WTC11 (cell line): ENCODE measurements around the gene LTA4H. TPM values are rescaled to one million over a fixed set of nuclear protein-coding genes. Genes with fewer than 3 reads are reported as not detected.

Source experiments
- ATAC-seq: fragments of 200-7000 bp; cut with Tn5 transposase; 2 replicates; pipeline ENCODE4 v1.10.0; 2021; ENCODE audit warnings: mild to moderate bottlenecking, moderate library complexity
- CTCF ChIA-PET: fragments of 300-600 bp; sonication (Branson Sonifier 250); formaldehyde crosslinking; loops from one replicate; lab custom pipeline; 2021; ENCODE audit warnings: antibody characterized with exemption; lab: Charles Lee
- POLR2A ChIA-PET: fragments of 350-600 bp; sonication (Branson Sonifier 250); formaldehyde crosslinking; loops from one replicate; lab custom pipeline; 2021; ENCODE audit warnings: antibody characterized with exemption; lab: Charles Lee
- DNase-seq: peaks from one replicate; pipeline ENCODE4 v3.0.0; 2021; ENCODE audit warnings: low spot score
- H3K27ac Mint-ChIP-seq: 2 replicates; pipeline ENCODE4 v1.8.0; 2021; ENCODE audit warnings: mixed read lengths
- H3K27me3 Mint-ChIP-seq: 2 replicates; pipeline ENCODE4 v1.8.0; 2021; ENCODE audit warnings: low read depth, mild to moderate bottlenecking, moderate library complexity, mixed read lengths
- H3K36me3 Mint-ChIP-seq: 2 replicates; pipeline ENCODE4 v1.8.0; 2021; ENCODE audit warnings: mixed read lengths
- H3K4me1 Mint-ChIP-seq: 2 replicates; pipeline ENCODE4 v1.8.0; 2022; ENCODE audit warnings: mixed read lengths
- H3K4me3 Mint-ChIP-seq: 2 replicates; pipeline ENCODE4 v1.8.0; 2021; ENCODE audit warnings: mild to moderate bottlenecking, moderate library complexity, mixed read lengths
- H3K9me3 Mint-ChIP-seq: 2 replicates; pipeline ENCODE4 v1.8.0; 2021; ENCODE audit warnings: mixed read lengths
- ARID4B ChIP-seq: sonication (generic); formaldehyde crosslinking; IDR thresholded peaks from 2 replicates; pipeline ENCODE4 v1.8.0; 2023; ENCODE audit warnings: missing genetic modification reagents, mild to moderate bottlenecking, borderline replicate concordance
- EMX1 ChIP-seq: fragments of 250-450 bp; sonication (Bioruptor Pico); IDR thresholded peaks from 2 replicates; pipeline ENCODE4 v1.8.0; 2021; ENCODE audit warnings: mild to moderate bottlenecking
- ETV6 ChIP-seq: sonication (generic); formaldehyde crosslinking; IDR thresholded peaks from 2 replicates; pipeline ENCODE4 v1.8.1; 2022; ENCODE audit warnings: mild to moderate bottlenecking, missing genetic modification reagents
- FOXK1 ChIP-seq: sonication (generic); formaldehyde crosslinking; IDR thresholded peaks from 2 replicates; pipeline ENCODE4 v1.8.0; 2022; ENCODE audit warnings: mild to moderate bottlenecking, moderate library complexity, missing genetic modification reagents
- FOXP1 ChIP-seq: sonication (generic); formaldehyde crosslinking; IDR thresholded peaks from 2 replicates; pipeline ENCODE4 v1.8.0; 2022; ENCODE audit warnings: missing genetic modification reagents, mild to moderate bottlenecking, moderate library complexity, borderline replicate concordance
- GABPB1 ChIP-seq: sonication (generic); formaldehyde crosslinking; IDR thresholded peaks from 2 replicates; pipeline ENCODE4 v1.8.1; 2023; ENCODE audit warnings: mild to moderate bottlenecking, missing genetic modification reagents
- HMGXB4 ChIP-seq: sonication (generic); formaldehyde crosslinking; IDR thresholded peaks from 2 replicates; pipeline ENCODE4 v1.8.1; 2023; ENCODE audit warnings: mild to moderate bottlenecking, moderate library complexity, missing genetic modification reagents
- JAZF1 ChIP-seq: fragments of 250-450 bp; sonication (Bioruptor Pico); IDR thresholded peaks from 2 replicates; pipeline ENCODE4 v1.9.0; 2021; ENCODE audit warnings: moderate library complexity, mild to moderate bottlenecking, inconsistent platforms
- NFYB ChIP-seq: sonication (generic); formaldehyde crosslinking; conservative IDR thresholded peaks from 2 replicates; pipeline ENCODE4 v1.8.0; 2022; ENCODE audit warnings: low read depth, missing genetic modification reagents
- SMAD4 ChIP-seq: sonication (generic); formaldehyde crosslinking; IDR thresholded peaks from 2 replicates; pipeline ENCODE4 v1.8.0; 2022; ENCODE audit warnings: mild to moderate bottlenecking, missing genetic modification reagents
- TEAD1 ChIP-seq: sonication (generic); formaldehyde crosslinking; IDR thresholded peaks from 2 replicates; pipeline ENCODE4 v1.8.0; 2022; ENCODE audit warnings: mild to moderate bottlenecking, missing genetic modification reagents
- TP53 ChIP-seq: sonication (generic); formaldehyde crosslinking; IDR thresholded peaks from 2 replicates; pipeline ENCODE4 v1.8.1; 2023; ENCODE audit warnings: mild to moderate bottlenecking, missing genetic modification reagents
- ZNF121 ChIP-seq: sonication (generic); formaldehyde crosslinking; IDR thresholded peaks from 2 replicates; pipeline ENCODE4 v1.8.0; 2023; ENCODE audit warnings: missing genetic modification reagents
- ZNF416 ChIP-seq: fragments of 250-450 bp; sonication (Bioruptor Pico); IDR thresholded peaks from 2 replicates; pipeline ENCODE4 v1.9.0; 2021; ENCODE audit warnings: mild to moderate bottlenecking, inconsistent platforms
- total RNA-seq: library from RNA; stranded (reverse); gene quantifications from 3 replicates; pipeline ENCODE4 v1.2.3, GENCODE V29; 2021
- TF ChIP-seq, protein P1 (sequence below): fragments of 250-450 bp; sonication (Bioruptor Pico); IDR thresholded peaks from 2 replicates; pipeline ENCODE4 v1.9.0; 2021; ENCODE audit warnings: moderate library complexity, mild to moderate bottlenecking, inconsistent platforms, borderline replicate concordance
- TF ChIP-seq, protein P2 (sequence below): sonication (generic); formaldehyde crosslinking; IDR thresholded peaks from 2 replicates; pipeline ENCODE4 v1.8.1; 2022; ENCODE audit warnings: mild to moderate bottlenecking, missing genetic modification reagents, moderate library complexity, borderline replicate concordance
- TF ChIP-seq, protein P3 (sequence below): sonication (generic); formaldehyde crosslinking; IDR thresholded peaks from 2 replicates; pipeline ENCODE4 v1.8.0; 2023; ENCODE audit warnings: missing genetic modification reagents

LTA4H gene
- total RNA-seq, 1 experiment from 2014 or later, result 134 TPM

GRCh38 chr12:95993907-95994306, 41.5 kb downstream of the LTA4H start:
- POLR2A ChIA-PET, result no interaction called here
- no peak overlapping the region for H3K27ac Mint-ChIP-seq
- no peak for TF ChIP-seq JAZF1 (CRISPR knock-in tag)
- TF ChIP-seq, all 79 proteins: peak for 0
- Mint-ChIP-seq H3K9me3 (no peaks in the 10 kb centered on the region), H3K4me3 (no peak overlapping the region), H3K36me3 (no peaks in the 10 kb centered on the region), H3K4me1 (peaks cover 19% of the 10 kb centered on the region), H3K27me3 (no peaks in the 10 kb centered on the region; the same call in 1 of the 2 replicates)
- DNase-seq, result no peak
- no peak for ATAC-seq
- CTCF ChIA-PET, result no interaction called here

DNA sequence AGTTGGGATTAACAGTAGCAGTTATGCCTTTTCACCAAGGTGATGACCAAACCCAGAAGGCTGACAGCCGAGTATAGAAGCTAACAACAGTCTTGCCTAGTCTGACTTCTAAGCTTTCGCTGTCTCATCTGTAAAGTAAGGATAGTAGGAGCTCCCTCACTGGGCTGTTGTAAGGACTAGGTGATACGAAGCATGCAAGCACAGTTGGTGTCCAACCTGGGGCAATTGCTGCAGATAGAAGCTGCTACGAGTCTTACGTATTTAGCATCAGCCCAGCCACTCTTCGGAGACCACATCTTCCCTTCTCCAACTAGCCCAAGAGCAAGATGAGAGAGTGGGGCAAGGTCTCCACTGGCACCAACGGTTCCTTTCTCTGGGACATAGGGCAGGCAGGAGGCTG, 45.3 kb downstream of the LTA4H start:
- Mint-ChIP-seq H3K27ac (no peak overlapping the region), H3K27me3 (no peaks in the 10 kb centered on the region; the same call in 1 of the 2 replicates), H3K4me1 (peaks cover 38% of the 10 kb centered on the region), H3K36me3 (no peaks in the 10 kb centered on the region), H3K4me3 (no peak overlapping the region), H3K9me3 (no peaks in the 10 kb centered on the region)
- CTCF ChIA-PET, result interaction anchor here (1.2 to 5.1 kb wide), 6 partner anchors 8 to 72 kb away, joined by 3 to 32 read pairs (median 5); partner anchors contain the start of gene LTA4H
- no peak; the same call in none of the 2 replicates for ATAC-seq
- no peak for DNase-seq
- POLR2A ChIA-PET, result no interaction called here
- TF ChIP-seq SMAD4 (CRISPR knock-in tag), result no peak
- TF ChIP-seq, protein P1, sequence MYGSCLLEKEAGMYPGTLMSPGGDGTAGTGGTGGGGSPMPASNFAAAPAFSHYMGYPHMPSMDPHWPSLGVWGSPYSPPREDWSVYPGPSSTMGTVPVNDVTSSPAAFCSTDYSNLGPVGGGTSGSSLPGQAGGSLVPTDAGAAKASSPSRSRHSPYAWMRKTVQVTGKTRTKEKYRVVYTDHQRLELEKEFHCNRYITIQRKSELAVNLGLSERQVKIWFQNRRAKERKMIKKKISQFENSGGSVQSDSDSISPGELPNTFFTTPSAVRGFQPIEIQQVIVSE (CRISPR knock-in tag), result no peak
- TF ChIP-seq TEAD1 (CRISPR knock-in tag), result no peak
- TF ChIP-seq ZNF416, result no peak
- no peak for TF ChIP-seq ZNF121
- no peak for TF ChIP-seq GABPB1

DNA sequence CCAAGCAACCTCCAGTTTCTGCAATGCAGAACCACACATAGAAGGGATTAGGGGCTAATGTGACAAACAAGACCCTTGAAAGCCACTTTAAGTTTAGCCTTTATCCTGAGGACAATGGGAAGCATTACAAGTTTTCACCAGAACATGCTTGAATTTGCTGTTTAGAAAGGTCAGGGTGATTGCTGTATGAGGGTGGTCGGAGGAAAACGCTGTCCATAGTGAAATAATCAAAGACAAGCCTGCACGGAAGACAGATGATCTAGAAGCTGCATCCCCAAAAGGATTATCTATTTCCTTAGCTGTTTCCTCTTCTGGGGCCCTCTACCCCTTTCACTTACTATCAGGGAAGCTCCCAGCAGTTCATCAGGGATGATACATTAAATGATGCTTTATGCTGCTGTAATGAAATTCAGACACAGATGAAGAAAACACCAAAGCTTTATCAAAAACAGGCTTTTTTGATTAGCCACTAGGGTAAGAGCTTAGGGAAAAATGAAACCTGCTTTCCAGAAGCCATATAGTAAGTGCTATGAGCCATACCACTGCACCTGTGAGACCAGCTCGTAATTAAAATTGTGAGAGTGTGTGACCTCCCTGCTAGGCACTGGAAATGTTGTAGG, 45.8 kb downstream of the LTA4H start:
- Mint-ChIP-seq H3K4me3 (no peak overlapping the region), H3K27ac (no peak overlapping the region), H3K9me3 (no peaks in the 10 kb centered on the region), H3K36me3 (no peaks in the 10 kb centered on the region), H3K27me3 (no peaks in the 10 kb centered on the region; the same call in 1 of the 2 replicates)
- DNase-seq (no peak), ATAC-seq (no peak)
- CTCF ChIA-PET, result interaction anchor here (1.2 to 5.1 kb wide), 6 partner anchors 9 to 71 kb away, joined by 3 to 32 read pairs (median 5); partner anchors contain the start of gene LTA4H
- TF ChIP-seq HMGXB4 (CRISPR knock-in tag), result no peak
- TF ChIP-seq, protein P2, sequence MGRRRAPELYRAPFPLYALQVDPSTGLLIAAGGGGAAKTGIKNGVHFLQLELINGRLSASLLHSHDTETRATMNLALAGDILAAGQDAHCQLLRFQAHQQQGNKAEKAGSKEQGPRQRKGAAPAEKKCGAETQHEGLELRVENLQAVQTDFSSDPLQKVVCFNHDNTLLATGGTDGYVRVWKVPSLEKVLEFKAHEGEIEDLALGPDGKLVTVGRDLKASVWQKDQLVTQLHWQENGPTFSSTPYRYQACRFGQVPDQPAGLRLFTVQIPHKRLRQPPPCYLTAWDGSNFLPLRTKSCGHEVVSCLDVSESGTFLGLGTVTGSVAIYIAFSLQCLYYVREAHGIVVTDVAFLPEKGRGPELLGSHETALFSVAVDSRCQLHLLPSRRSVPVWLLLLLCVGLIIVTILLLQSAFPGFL (CRISPR knock-in tag), result no peak
- TF ChIP-seq ETV6 (CRISPR knock-in tag), result no peak
- TF ChIP-seq, all 79 proteins: peak for 0
- H3K4me1 Mint-ChIP-seq, result peaks cover 38% of the 10 kb centered on the region
- POLR2A ChIA-PET, result interaction anchor here (0.6 kb wide), 1 partner anchor 417 kb away, joined by 6 read pairs; no protein-coding TSS in a partner anchor

- ChIA-PET POLR2A (interaction anchor here (0.6 kb wide), 1 partner anchor 416 kb away, joined by 6 read pairs; no protein-coding TSS in a partner anchor), CTCF (interaction anchor here (0.6 to 5.1 kb wide), 3 partner anchors 10 to 533 kb away, joined by 4 to 32 read pairs (median 8); no protein-coding TSS in a partner anchor)
- H3K36me3 Mint-ChIP-seq, result no peaks in the 10 kb centered on the region
- no peaks in the 10 kb centered on the region for H3K9me3 Mint-ChIP-seq
- DNase-seq (no peak), ATAC-seq (no peak)
- H3K27ac Mint-ChIP-seq, result no peak overlapping the region
- no peaks in the 10 kb centered on the region; the same call in 1 of the 2 replicates for H3K27me3 Mint-ChIP-seq
- H3K4me3 Mint-ChIP-seq, result no peak overlapping the region
- peaks cover 38% of the 10 kb centered on the region for H3K4me1 Mint-ChIP-seq
- TF ChIP-seq, protein P3, sequence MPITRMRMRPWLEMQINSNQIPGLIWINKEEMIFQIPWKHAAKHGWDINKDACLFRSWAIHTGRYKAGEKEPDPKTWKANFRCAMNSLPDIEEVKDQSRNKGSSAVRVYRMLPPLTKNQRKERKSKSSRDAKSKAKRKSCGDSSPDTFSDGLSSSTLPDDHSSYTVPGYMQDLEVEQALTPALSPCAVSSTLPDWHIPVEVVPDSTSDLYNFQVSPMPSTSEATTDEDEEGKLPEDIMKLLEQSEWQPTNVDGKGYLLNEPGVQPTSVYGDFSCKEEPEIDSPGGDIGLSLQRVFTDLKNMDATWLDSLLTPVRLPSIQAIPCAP (CRISPR knock-in tag), result no peak
- TF ChIP-seq TP53 (CRISPR knock-in tag), result no peak
- TF ChIP-seq FOXP1 (CRISPR knock-in tag), result no peak
- no peak for TF ChIP-seq EMX1 (CRISPR knock-in tag)
- no peak for TF ChIP-seq NFYB (CRISPR knock-in tag)
- no peak for TF ChIP-seq ARID4B (CRISPR knock-in tag)
- TF ChIP-seq FOXK1, result no peak
These were observed 46.7 kb downstream of the LTA4H start for GRCh38 chr12:95988506-95989275.
